Thyroid gland (tissue), 4 donors: ENCODE results near the gene PSORS1C1.

Experiments used
- CTCF ChIP-seq, 6 experiments: fragments of 200-600 bp in 3 of 6; fragments of 450-650 bp in 3 of 6; sonication (generic) in 3 of 6; IDR thresholded peaks; one replicate each; pipeline ENCODE4 v1.5.1; 2016 to 2019; ENCODE audit warnings: antibody characterized with exemption in 6 of 6, mild to moderate bottlenecking in 2 of 6, inconsistent platforms in 1 of 6, moderate library complexity in 1 of 6
- POLR2A ChIP-seq, 2 donors: fragments of 450-650 bp; IDR thresholded peaks; one replicate each; pipeline ENCODE4 v1.6.1; 2017; ENCODE audit warnings: antibody characterized with exemption in 2 of 2, mild to moderate bottlenecking in 2 of 2, moderate library complexity in 1 of 2

- no peak for TF ChIP-seq CTCF (IDR thresholded peaks at IDR 0.05)
- TF ChIP-seq POLR2A (IDR thresholded peaks at IDR 0.05): no peak
Measured at GRCh38 chr6:31154436-31154835, 39.8 kb downstream of the PSORS1C1 start.
